ENCODE results near the gene ARPC4. TPM values are rescaled to one million over a fixed set of nuclear protein-coding genes. Genes with fewer than 3 reads are reported as not detected.
"Not testable (repeated sequence)": the region's sequence is repeated elsewhere in the genome, so short reads cannot be mapped to it uniquely, and the experiment has no call there.

Gene ARPC4
- total RNA-seq, 1 donor from 2014 or later, result 389 TPM

DNA sequence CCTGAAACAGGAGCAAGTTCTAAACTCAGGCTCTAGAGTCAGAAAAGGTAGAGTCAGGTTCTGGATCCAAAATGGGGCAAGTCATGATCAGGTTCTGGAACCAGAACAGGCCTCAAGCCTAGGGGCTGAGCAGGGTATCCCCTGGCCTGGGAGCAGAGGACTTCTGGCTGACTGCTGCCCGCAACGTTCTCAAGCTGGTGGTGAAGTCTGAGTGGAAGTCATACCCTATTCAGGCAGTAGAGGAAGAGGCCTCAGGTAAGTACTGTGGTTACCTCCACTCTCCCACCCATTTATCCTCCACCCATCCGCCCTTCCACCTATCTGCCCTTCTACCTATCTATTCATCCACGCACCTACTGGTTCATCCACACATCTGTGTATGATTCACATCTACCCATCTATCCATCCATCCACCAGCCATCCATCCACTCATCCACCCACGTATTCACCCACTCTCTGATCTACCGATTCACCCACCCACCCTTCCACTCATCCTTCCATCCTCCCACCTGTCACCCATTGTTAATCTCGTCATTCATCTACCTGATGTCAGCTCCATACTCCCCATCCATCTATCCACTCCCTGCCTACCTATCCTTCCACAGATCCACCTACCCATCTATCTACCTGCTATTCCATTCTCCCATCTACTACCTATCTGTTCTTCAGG, 25.9 kb downstream of the ARPC4 start:
- DNase-seq (ENCODE audit: low read depth, low spot score), result no peak

DNA sequence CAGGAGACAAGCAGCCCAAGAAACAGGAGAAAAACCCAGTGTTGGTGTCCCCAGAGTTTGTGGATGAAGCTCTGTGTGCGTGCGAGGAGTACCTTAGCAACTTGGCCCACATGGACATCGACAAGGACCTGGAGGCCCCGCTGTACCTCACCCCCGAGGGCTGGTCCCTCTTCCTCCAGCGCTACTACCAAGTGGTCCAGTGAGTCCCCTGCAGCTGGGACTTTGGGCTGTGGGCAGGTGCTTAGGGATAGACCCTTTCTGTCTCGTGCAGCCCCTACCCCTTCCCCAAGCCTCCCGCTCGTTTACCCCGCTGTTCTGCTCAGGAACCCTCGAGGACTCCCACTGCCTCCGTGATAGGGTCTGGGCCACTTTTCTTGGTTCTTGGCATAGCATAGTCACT, 27.7 kb downstream of the ARPC4 start:
- no peak for DNase-seq (ENCODE audit: low read depth, low spot score)

DNA sequence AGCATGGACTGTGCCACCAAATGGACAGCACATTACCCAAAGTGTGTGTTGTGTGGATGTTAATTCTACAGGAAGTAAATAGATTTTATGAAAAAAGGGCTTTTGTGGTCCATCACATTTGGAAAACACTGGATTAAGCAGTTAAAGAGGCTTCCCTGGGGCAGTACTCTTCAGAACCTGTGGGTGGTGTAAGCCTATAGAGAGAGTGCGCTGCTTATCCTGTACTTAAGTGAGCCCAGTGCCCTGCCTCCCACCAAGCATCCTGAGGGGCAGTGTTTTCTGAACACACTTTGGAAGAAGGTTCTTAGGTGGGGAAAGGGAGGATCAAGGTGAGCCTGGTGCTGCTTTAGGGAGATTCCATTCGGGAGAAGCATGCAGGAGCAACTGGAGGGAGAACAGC, 28.1 kb downstream of the ARPC4 start:
- DNase-seq (ENCODE audit: low read depth, low spot score), result no peak

DNA sequence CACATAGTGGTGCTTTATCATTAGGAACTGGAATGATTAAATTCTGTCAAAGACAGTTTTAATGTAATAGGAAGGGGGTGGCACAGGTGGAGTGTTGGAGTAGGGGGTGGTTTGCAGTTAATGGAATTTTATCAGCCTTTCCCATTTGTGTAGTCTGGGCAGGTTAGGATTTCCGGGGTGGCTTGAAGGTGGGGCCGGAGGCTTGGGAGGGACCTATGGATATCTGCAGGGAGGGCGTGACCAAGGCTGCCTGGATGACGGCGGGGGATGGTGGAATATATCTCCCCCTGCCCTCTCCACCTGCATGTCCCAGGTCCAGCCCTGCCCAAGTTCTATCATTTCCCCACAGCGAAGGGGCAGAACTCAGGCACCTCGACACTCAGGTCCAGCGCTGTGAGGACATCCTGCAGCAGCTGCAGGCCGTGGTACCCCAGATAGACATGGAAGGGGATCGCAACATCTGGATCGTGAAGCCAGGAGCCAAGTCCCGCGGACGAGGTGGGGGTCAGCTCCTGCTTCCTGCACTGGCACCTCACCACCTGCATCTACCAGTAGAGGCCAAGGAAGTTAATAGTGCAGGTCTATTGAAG, 32.7 kb downstream of the ARPC4 start:
- DNase-seq (ENCODE audit: low read depth, low spot score), result no peak

DNA sequence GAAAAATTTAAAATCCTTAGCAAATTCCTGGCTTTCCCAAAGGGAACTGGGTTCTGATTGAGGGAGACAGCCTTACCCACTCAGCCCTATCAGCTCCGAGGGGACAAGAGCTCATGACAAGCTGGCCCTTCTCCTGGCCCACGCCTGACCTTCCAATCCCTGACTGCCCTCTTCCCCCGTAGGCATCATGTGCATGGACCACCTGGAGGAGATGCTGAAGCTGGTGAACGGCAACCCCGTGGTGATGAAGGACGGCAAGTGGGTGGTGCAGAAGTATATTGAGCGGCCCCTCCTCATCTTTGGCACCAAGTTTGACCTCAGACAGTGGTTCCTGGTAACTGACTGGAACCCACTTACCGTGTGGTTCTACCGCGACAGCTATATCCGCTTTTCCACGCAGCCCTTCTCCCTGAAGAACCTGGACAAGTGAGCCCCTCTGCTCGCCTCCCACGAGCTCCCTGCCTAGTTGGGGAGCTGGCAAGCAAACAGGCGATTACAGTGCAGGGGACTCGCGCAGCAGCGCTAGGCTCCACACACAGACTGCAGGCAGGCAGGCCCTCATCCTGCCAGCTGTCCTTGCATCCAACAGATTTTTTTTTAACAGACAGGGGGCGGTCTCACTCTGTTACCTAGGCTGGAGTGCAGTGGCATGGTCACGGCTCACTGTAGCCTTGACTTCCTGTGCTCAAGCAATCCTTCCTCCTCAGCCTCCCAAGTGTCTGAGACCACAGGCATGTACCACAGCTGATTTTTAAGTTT, 34.1 kb downstream of the ARPC4 start:
- DNase-seq (ENCODE audit: low read depth, low spot score), result no peak

DNA sequence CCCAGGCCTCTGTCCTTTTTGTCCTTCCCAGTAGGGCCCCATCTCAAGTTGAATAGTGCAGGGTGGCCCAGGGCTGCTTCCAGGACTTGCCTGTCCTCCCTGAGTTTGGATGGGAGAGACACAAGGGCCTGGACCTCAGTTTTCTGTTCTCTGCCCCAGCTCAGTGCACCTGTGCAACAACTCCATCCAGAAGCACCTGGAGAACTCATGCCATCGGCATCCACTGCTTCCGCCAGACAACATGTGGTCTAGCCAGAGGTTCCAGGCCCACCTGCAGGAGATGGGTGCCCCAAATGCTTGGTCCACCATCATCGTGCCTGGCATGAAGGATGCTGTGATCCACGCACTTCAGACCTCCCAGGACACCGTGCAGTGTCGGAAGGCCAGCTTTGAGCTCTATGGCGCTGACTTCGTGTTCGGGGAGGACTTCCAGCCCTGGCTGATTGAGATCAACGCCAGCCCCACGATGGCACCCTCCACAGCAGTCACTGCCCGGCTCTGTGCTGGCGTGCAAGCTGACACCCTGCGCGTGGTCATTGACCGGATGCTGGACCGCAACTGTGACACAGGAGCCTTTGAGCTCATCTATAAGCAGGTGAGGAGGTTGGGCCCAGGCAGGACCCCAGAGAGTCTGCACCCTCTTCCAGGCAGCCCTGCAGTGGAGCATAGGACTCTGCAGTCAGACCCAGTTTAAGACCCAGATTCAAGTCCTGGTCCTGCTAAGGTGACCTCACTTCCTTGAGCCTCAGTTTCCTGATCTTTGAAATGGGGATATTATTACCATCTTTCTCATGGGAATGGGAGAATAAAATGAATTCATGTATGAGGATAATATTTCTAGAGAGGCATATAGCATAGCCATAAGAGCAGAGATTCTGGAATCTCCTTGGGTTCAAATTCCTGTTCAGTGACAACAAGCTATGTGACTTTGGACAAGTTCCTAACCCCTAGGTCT, 36.2 kb downstream of the ARPC4 start:
- DNase-seq (ENCODE audit: low read depth, low spot score), result no peak

DNA sequence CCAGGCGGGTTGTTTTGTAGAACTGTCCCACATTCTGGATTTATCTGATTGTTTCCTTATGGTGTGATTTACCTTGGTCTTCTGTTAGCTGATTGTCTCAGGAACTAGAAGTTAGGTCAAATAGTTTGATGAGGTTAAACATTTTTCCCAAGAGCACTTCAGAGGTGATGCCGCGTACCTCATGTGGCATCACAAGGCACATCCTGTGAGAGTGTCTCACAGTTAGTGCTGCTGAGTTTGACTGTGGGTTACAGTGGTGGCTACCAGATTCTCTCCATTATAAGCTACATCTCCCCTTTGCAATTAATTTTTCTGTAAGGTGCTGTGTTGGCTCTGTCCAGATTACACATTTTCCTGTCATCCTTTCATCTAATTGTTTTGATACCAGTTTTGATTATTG, 38.4 kb downstream of the ARPC4 start:
- no peak for DNase-seq (ENCODE audit: low read depth, low spot score)

DNA sequence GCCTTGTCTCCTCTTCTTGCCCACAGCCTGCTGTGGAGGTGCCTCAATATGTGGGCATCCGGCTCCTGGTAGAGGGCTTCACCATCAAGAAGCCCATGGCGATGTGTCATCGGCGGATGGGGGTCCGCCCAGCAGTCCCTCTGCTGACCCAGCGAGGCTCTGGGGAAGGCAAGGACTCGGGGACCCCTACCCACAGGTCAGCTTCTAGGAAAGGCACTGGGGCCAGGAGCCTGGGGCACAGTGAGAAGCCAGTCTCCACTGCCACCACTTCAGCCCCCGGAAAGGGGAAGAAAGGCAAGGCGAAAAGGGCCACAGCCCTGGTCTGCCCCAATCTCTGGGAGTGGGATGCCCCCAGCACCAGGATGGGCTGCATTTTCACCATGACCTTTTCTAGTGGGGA, 40.2 kb downstream of the ARPC4 start:
- no peak for DNase-seq (ENCODE audit: low read depth, low spot score)

DNA sequence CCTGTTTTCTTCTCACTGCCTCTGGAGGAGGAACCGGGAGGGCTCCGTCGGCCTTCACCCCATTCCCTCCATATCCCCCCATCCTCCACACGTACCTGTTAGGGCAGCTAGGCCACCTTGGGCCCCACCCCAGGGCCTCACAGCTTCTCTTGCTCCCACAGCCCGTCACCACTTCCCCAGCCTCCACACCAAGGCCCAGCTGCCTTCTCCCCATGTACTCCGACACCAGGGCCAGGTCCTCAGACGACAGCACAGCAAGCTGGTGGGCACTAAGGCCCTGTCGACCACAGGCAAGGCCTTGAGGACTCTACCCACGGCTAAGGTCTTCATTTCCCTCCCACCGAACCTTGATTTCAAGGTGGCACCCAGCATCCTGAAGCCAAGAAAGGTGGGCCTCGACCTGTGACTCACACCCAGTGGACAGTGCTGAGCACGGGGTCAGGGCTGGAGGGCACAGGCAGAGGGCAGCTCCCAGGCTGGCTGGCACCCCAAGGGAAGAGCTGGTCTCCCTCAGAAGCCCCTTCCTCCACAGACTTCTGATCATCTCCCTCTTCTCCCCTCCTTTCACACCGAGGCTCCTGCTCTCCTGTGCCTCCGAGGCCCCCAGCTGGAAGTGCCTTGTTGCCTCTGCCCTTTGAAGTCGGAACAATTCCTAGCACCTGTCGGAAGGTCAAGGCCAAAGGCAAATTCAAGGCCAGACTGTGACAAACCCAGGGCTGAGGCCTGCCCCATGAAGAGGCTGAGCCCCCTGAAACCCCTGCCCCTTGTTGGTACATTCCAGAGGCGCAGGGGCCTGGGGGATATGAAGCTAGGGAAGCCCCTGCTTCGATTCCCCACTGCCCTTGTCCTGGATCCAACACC, 41.9 kb downstream of the ARPC4 start:
- DNase-seq (ENCODE audit: low read depth, low spot score), result no peak

DNA sequence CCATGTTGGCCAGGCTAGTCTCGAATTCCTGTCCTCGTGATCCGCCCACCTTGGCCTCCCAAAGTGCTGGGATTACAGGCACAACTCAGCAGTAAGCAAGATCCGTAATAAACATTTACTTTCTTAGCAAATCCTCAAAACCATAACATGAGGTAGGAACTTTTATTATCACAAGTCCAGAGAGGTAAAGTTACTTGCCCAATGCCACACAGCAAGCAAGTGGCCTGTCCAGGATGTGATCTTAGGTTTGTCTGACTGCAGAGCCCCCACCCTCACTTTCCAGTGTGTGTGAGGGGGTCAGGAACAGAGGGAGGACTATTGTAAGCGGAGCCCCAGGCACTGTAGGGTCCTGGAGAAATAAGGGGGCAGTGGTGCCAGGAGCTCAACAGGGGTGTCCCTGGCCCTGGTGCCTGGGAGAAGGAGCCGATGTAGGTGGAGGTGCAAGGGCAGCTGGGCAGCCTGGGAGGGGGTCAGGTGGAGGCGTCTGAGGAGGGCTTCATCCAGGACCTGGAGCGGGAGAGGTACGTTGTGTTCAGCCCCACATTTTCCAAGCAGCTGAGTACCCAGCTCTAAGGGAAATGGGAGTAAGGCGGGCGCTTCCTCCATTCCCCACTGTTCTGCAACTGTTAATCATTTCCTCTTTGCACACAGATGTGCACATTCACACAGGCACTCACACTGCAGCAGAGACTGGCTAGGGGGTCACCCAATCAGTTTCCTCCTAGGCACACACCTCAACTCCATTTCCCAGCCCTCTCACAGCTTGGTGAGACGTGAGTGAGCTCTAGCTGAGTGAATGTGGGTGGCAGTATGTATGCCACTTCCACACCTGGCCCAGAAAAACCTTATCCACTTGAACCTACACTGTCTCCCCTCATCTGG, 45.1 kb downstream of the ARPC4 start:
- DNase-seq (ENCODE audit: low read depth, low spot score), result peak; percentile 67

DNA sequence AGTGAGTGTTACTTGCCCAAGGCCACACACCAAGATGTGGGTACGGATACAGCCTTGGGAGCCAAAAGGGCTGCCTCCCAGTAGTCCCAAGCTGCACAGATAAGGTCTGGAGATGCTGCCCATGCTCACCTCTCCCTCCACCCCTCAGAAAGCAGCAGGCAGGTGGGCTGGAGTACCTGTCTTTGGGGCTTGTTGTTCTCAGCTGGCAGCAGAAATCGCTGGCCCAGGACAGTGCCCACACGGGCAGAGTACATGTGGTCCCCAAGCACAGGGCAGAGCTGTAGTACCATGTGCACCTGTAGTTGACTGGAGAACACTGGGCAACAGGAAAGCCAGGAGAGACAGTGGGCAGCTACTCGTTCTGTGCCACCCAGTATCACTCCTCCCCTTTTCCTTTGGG, 46.0 kb downstream of the ARPC4 start:
- no peak for DNase-seq (ENCODE audit: low read depth, low spot score)

DNA sequence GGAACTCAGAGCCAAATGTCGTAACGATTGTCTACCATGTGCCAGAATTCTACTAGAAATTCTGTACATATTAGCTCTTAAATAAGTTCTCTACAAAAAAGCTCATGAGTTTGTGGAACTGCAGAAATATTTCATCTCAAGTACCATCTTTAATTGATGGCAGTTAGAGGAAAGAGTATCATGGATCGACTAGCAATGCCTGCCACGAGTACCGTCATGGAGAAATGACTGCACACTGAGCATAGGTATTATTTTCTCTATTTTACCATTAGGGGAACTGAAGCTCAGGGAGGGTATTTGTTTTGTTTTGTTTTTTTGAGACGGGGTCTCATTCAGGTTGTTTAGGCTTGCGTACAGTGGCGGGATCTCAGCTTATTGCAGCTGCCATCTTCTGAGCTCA, 48.1 kb downstream of the ARPC4 start:
- no peak for DNase-seq (ENCODE audit: low read depth, low spot score)

DNA sequence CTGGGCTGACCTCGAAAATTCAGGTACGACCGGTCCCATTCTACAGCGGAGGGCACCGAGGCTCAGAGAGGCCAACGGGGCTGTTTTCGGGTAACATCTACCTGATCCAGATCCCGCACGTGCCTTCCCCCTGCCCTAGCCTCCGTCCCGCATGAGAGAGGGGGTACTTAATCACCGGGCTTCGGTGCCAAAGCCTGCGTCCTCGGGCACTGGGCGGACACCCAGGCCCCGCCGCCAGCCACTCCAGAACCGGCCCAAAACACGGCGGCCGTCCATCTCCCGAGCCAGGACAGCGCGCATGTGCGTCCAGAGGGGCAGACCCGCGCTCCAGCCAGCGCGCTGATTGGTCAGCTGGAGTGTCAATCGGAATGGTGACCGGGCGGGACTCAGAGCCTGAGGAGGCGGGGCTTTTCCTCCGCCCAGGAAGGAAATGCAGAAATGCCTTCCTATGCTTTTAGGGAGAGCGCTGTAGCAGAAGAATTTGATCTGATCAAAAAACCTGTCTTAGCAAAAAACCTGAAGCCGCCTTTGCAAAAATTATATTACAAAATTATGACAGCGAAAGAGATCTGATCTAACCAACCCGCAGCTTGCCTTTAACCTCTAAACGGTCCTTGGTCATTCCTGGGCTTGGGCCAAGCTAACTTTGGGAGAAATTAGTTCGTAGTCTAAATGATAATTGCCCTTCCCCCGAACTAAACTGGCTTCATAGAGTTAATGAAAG, 51.0 kb downstream of the ARPC4 start, which contains the start of gene RPUSD3:
Gene RPUSD3 (minus strand): TSS at position 294 of the 724 bp plus-strand sequence. CDS start 18 bp downstream, at position 276.
- DNase-seq (ENCODE audit: low read depth, low spot score), result peak; percentile 78

DNA sequence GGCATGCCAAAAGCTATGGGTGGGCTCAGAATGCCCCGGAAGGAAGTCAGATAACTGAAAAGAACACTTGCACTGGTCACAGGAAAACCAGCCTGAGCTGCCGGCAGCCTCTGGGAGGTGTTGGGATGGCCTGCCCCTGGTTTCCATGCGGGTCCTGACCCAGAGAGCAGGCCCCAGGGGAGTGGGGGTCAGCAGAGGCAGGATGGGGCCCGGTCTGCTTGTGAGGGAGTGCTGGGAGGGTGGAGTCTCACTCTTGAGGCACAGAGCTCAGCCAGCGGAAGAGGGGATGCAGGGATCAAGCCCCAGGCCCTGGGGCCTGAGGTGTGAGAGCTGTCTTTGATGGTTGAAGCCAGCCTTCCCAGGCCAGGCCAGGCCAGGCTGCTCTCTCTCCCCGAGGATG, 53.3 kb downstream of the ARPC4 start:
- DNase-seq (ENCODE audit: low read depth, low spot score), result no peak

DNA sequence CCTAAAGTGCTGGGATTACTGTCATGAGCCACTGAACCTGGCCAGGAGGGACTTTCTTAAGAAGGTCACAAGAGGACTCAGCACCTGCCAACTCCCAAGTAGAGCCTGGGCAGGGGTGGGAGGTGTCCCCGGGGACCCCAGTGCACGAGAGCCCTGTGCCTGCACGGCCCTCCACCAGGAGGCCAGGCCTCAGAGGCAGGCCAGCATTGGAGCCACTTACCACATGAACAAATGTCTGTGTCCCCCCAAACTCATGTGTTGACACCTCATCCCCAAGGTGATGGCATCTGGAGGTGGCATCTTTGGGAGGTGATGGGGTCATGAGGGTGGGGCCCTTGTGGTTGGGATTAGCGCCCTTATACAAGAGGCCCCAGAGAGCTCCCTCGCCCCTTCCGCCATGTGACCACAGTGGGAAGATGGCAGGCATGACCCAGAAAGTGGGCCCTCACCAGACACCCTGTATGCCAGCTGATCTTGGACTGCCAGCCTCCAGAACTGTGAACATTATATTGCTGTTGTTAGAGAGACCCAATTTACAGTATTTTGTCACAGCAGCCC, 54.1 kb downstream of the ARPC4 start:
- DNase-seq (ENCODE audit: low read depth, low spot score), result no peak

DNA sequence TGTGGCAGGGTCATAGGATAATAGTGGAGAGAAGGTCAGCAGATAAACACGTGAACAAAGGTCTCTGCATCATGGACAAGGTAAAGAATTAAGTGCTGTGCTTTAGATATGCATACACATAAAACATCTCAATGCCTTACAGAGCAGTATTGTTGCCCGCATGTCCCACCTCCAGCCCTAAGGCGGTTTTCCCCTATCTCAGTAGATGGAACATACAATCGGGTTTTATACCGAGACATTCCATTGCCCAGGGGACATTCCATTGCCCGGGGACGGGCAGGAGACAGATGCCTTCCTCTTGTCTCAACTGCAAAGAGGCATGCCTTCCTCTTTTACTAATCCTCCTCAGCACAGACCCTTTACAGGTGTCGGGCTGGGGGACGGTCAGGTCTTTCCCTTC, 55.0 kb downstream of the ARPC4 start:
- DNase-seq (ENCODE audit: low read depth, low spot score), result not testable (repeated sequence)

DNA sequence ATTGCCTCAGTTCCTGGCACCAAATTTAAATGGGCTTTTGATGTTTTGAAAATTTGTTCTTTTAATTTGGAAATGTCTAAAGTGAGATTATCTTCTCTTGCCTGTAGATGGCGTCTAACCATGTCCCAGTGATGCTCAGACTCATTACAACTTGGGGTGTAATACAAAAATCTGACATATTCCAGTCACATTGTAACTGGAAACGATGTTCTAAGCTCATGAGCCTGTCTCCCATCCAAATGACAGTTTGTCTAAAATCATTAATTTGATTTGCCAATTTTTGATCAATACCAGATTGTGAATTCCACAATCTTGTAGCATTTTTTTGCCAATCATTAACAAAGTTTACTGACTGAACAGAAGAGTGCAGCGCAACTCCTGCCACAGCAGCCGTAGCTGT, 56.0 kb downstream of the ARPC4 start:
- not testable (repeated sequence) for DNase-seq (ENCODE audit: low read depth, low spot score)

DNA sequence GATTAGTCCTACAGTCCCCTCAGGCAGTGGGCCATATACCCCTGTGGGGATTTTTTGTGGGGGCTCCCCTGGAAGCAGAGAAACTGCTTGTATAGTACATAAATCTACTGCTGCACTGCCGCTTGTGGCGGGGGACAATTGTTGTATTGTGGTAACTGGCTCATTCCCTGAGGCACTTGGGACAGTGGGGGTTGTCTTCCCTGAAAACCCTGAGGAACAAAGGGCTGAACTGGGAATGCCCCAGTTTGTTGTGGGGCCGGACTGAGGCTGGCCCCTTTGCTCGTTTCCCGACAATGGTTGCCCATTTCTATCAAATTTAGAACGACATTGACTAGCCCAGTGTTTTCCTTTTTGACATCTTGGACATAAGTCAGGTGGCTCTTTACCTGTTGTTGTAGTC, 58.5 kb downstream of the ARPC4 start:
- DNase-seq (ENCODE audit: low read depth, low spot score), result not testable (repeated sequence)

DNA sequence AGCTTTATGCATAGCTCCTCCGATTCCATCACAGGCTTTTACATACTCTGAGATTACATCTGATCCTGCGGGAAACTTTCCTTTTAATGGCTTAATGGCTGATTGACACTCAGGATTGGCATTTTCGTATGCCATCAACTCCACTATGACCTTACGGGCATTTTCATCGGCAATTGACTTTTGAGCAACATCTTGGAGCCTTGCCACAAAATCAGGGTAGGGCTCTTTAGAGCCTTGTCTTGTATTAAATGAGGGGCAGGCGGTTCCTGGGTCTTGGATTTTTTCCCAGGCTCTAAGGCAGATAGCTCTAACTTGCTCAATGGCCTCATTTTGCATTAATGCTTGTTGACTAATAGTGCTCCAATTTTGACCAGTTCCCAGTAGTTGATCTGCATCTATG, 59.0 kb downstream of the ARPC4 start:
- DNase-seq (ENCODE audit: low read depth, low spot score), result not testable (repeated sequence)

All from pulmonary artery endothelial cell (primary cell).